IMR-90 (cell line): ENCODE results near the gene RMI2. TPM values are rescaled to one million over a fixed set of nuclear protein-coding genes. Genes with fewer than 3 reads are reported as not detected.

Experiments used
- ATAC-seq: fragments of 200-7000 bp; cut with Tn5 transposase; 2 replicates; pipeline ENCODE4 v1.9.1; 2020; ENCODE audit warnings: low read depth, mild to moderate bottlenecking, moderate library complexity
- BruUV-seq: library from RNA; stranded (reverse); fragments of 400-500 nt; replicated peaks from 2 replicates; lab custom pipeline; 2021; lab: Mats Ljungman, UMichigan
- CTCF ChIA-PET: fragments of 300-600 bp; formaldehyde crosslinking; extraction: SDS; loops from one replicate; lab custom pipeline; 2021; ENCODE audit warnings: antibody characterized with exemption; lab: Yijun Ruan, JAX
- POLR2A ChIA-PET: fragments of 300-600 bp; sonication (Branson Sonifier 250); formaldehyde crosslinking; loops from one replicate; lab custom pipeline; 2022; ENCODE audit warnings: antibody characterized with exemption; ENCODE audit not compliant: unreplicated experiment; lab: Charles Lee
- DNase-seq: peaks from one replicate; pipeline ENCODE4 v3.0.0; 2013
- H2AFZ ChIP-seq: replicated peaks from 2 replicates; pipeline ENCODE3; 2013; ENCODE audit warnings: low read length, mild to moderate bottlenecking; ENCODE audit not compliant: poor library complexity
- H2AK5ac ChIP-seq: 2 replicates; pipeline ENCODE4 v1.6.1; 2013; ENCODE audit warnings: low read depth, low read length, inconsistent platforms
- H2AK9ac ChIP-seq: replicated peaks from 2 replicates; pipeline ENCODE3; 2013; ENCODE audit warnings: mild to moderate bottlenecking, low read depth, low read length, moderate library complexity; ENCODE audit not compliant: poor library complexity
- H2BK120ac ChIP-seq: 2 replicates; pipeline ENCODE4 v1.6.1; 2013; ENCODE audit warnings: low read depth, low read length, inconsistent platforms
- H2BK15ac ChIP-seq: 3 replicates; pipeline ENCODE4 v1.6.1; 2013; ENCODE audit warnings: low read depth, low read length, inconsistent platforms
- H2BK20ac ChIP-seq: 2 replicates; pipeline ENCODE4 v1.6.1; 2013; ENCODE audit warnings: low read depth, mild to moderate bottlenecking, inconsistent platforms, low read length, moderate library complexity
- H2BK5ac ChIP-seq: 2 replicates; pipeline ENCODE4 v1.6.1; 2013; ENCODE audit warnings: mild to moderate bottlenecking, low read depth, low read length, inconsistent platforms; ENCODE audit not compliant: poor library complexity, severe bottlenecking
- H3K14ac ChIP-seq: replicated peaks from 2 replicates; pipeline ENCODE4 v1.6.1; 2013; ENCODE audit warnings: low read depth, low read length, inconsistent platforms
- H3K18ac ChIP-seq: 2 replicates; pipeline ENCODE4 v1.6.1; 2013; ENCODE audit warnings: low read depth, low read length, control low read depth
- H3K23ac ChIP-seq: 2 replicates; pipeline ENCODE4 v1.6.1; 2013; ENCODE audit warnings: low read depth, low read length, inconsistent platforms
- H3K27ac ChIP-seq: 2 replicates; pipeline ENCODE4 v1.5.1; 2013; ENCODE audit warnings: mild to moderate bottlenecking, control low read depth, low read length; ENCODE audit not compliant: insufficient read depth
- H3K27me3 ChIP-seq: 2 replicates; pipeline ENCODE4 v1.6.1; 2013; ENCODE audit warnings: low read length; ENCODE audit not compliant: control insufficient read depth, insufficient read depth
- H3K36me3 ChIP-seq: 2 replicates; pipeline ENCODE4 v1.6.1; 2013; ENCODE audit warnings: low read length, mixed read lengths; ENCODE audit not compliant: control insufficient read depth, insufficient read depth
- H3K4ac ChIP-seq: 2 replicates; pipeline ENCODE4 v1.6.1; 2013; ENCODE audit warnings: low read depth, low read length, inconsistent platforms
- H3K4me1 ChIP-seq: 2 replicates; pipeline ENCODE4 v1.6.1; 2013; ENCODE audit warnings: low read length, mixed read lengths; ENCODE audit not compliant: control insufficient read depth, insufficient read depth
- H3K4me2 ChIP-seq: 2 replicates; pipeline ENCODE4 v1.6.1; 2013; ENCODE audit warnings: low read depth, mild to moderate bottlenecking, control low read depth, low read length, moderate library complexity
- H3K4me3 ChIP-seq: 2 replicates; pipeline ENCODE4 v1.5.1; 2013; ENCODE audit warnings: low read depth, mild to moderate bottlenecking, control low read depth, low read length, moderate library complexity; ENCODE audit not compliant: insufficient read depth
- H3K56ac ChIP-seq: 2 replicates; pipeline ENCODE4 v1.6.1; 2013; ENCODE audit warnings: low read length, inconsistent platforms; ENCODE audit not compliant: insufficient read depth; ENCODE audit errors: extremely low read depth
- H3K79me1 ChIP-seq, 2 experiments: 2 replicates each; pipeline ENCODE4 v1.6.1; 2013; ENCODE audit warnings: low read length in 2 of 2, inconsistent platforms in 1 of 2, low read depth in 1 of 2
- H3K9ac ChIP-seq: 2 replicates; pipeline ENCODE4 v1.6.1; 2013; ENCODE audit warnings: low read depth, low read length, control low read depth
- H3K9me1 ChIP-seq: 2 replicates; pipeline ENCODE4 v1.6.1; 2013; ENCODE audit warnings: low read length, inconsistent platforms; ENCODE audit not compliant: insufficient read depth
- H3K9me3 ChIP-seq: 2 replicates; pipeline ENCODE4 v1.6.1; 2013; ENCODE audit warnings: low read length; ENCODE audit not compliant: control insufficient read depth, insufficient read depth
- H4K20me1 ChIP-seq: 2 replicates; pipeline ENCODE4 v1.6.1; 2013; ENCODE audit warnings: low read length, inconsistent platforms; ENCODE audit not compliant: insufficient read depth
- H4K5ac ChIP-seq: 2 replicates; pipeline ENCODE4 v1.6.1; 2013; ENCODE audit warnings: mild to moderate bottlenecking, low read depth, low read length, control low read depth
- H4K8ac ChIP-seq, 2 experiments: 2 replicates each; pipeline ENCODE4 v1.6.1; 2013; ENCODE audit warnings: low read depth in 2 of 2, low read length in 2 of 2, control low read depth in 1 of 2, inconsistent platforms in 1 of 2
- H4K91ac ChIP-seq: 2 replicates; pipeline ENCODE4 v1.6.1; 2013; ENCODE audit warnings: low read depth, low read length, inconsistent platforms; ENCODE audit not compliant: insufficient read depth
- BHLHE40 ChIP-seq: fragments of 150-350 bp; IDR thresholded peaks from 2 replicates; pipeline ENCODE4 v1.6.1; 2016; ENCODE audit warnings: mild to moderate bottlenecking, low read depth, low read length
- CEBPB ChIP-seq: IDR thresholded peaks from 2 replicates; pipeline ENCODE4 v1.6.1; 2012; ENCODE audit warnings: low read depth, low read length, improper control_type of control experiment
- CHD1 ChIP-seq: IDR thresholded peaks from 2 replicates; pipeline ENCODE4 v1.6.1; 2012; ENCODE audit warnings: low read depth, low read length, improper control_type of control experiment
- FOS ChIP-seq: fragments of 150-350 bp; IDR thresholded peaks from 2 replicates; pipeline ENCODE4 v1.6.1; 2016; ENCODE audit warnings: low read depth, low read length
- MAZ ChIP-seq: IDR thresholded peaks from 2 replicates; pipeline ENCODE4 v1.6.1; 2012; ENCODE audit warnings: low read depth, mild to moderate bottlenecking, low read length, improper control_type of control experiment, moderate library complexity, borderline replicate concordance
- RAD21 ChIP-seq: IDR thresholded peaks from 2 replicates; pipeline ENCODE4 v1.6.1; 2012; ENCODE audit warnings: low read length, improper control_type of control experiment
- RFX5 ChIP-seq: IDR thresholded peaks from 2 replicates; pipeline ENCODE4 v1.8.0; 2012; ENCODE audit warnings: low read depth, mild to moderate bottlenecking, low read length, moderate library complexity
- USF2 ChIP-seq: fragments of 150-350 bp; IDR thresholded peaks from 2 replicates; pipeline ENCODE4 v1.6.1; 2017; ENCODE audit warnings: mild to moderate bottlenecking, antibody characterized with exemption, low read length, low read depth
- WGBS, 2 experiments: methylation state at CpG; one replicate each; pipeline versions ENCODE4 v1.1.5 to v1.1.7; 2013; ENCODE audit warnings: missing lambda C conversion rate in 2 of 2; ENCODE audit not compliant: insufficient read length in 1 of 2; ENCODE audit errors: extremely low coverage in 2 of 2; 5-methylcytosine and 5-hydroxymethylcytosine counted together
- dilution Hi-C: fragments of 300-500 bp; cut with HindIII; formaldehyde crosslinking; loops from one replicate; pipeline ENCODE4 v1.14.3; 2018; ENCODE audit warnings: low sequenced_read_pairs; ENCODE audit not compliant: unreplicated experiment
- in situ Hi-C: fragments of 300-500 bp; cut with MboI; formaldehyde crosslinking; loops from 3 replicates; pipeline ENCODE4 v1.14.3; 2019; ENCODE audit warnings: low sequenced_read_pairs, inconsistent platforms, mixed read lengths
- intact Hi-C: fragments of 100-400 bp; cut with micrococcal nuclease; formaldehyde crosslinking; loops from 2 replicates; pipeline ENCODE4 v1.10.0; 2022
- polyA plus RNA-seq, 3 experiments: library from polyadenylated mRNA; depleted of rRNA; stranded (reverse); fragments of >200 nt; gene quantifications; 2 replicates each; pipeline ENCODE4 v1.2.3, GENCODE V29; 2012; ENCODE audit warnings: low replicate concordance in 1 of 3
- total RNA-seq: library from RNA; depleted of rRNA; stranded (reverse); fragments of >200 nt; gene quantifications from 2 replicates; pipeline ENCODE4 v1.2.3, GENCODE V29; 2012

Gene RMI2
- total and polyA plus RNA-seq, 2 of the 4 experiments (the other 2 are of a cell fraction), result 3.2 to 5.6 TPM

- no peak overlapping the region; a peak in 1 of 4 replicates for H4K8ac ChIP-seq
- peaks cover 10% of the 10 kb centered on the region for H3K4me1 ChIP-seq
- H4K91ac ChIP-seq, result no peak overlapping the region
- H2AFZ ChIP-seq, result peak overlapping the region; percentile 82
- ChIA-PET CTCF (interaction anchor here (0.6 kb wide), 1 partner anchor 36 kb away, joined by 3 read pairs; no protein-coding TSS in a partner anchor), POLR2A (no interaction called here)
- ATAC-seq (peak; percentile 93), DNase-seq (peak; percentile 70)
- H3K9ac ChIP-seq, result no peak overlapping the region
- no peak overlapping the region for H3K23ac ChIP-seq
- no TSS peak for BruUV-seq
- in situ Hi-C loops (no loop called here), intact Hi-C loops (loop anchor here (5.0 kb wide), 1 partner anchor 55 kb away; no protein-coding TSS in a partner anchor), dilution Hi-C loops (no loop called here)
- H4K5ac ChIP-seq, result no peak overlapping the region
- H3K56ac ChIP-seq, result no peak overlapping the region
- H3K4me2 ChIP-seq, result peak overlapping the region; percentile 63
- H3K27ac ChIP-seq, result no peak overlapping the region; the same call in 1 of the 2 replicates
- no peak overlapping the region for H3K4me3 ChIP-seq
- H3K27me3 ChIP-seq, result no peaks in the 10 kb centered on the region
- H4K20me1 ChIP-seq, result no peaks in the 10 kb centered on the region
- H2BK5ac ChIP-seq, result no peak overlapping the region
- no peak overlapping the region for H2AK5ac ChIP-seq
- WGBS, 2 experiments, result 4% methylated on average over 7 of the region's 19 CpGs; no CpG with 5 or more reads in 1 of the 2 experiments
- H3K18ac ChIP-seq, result no peak overlapping the region
- no peaks in the 10 kb centered on the region for H3K9me1 ChIP-seq
- H2AK9ac ChIP-seq, result peak overlapping the region; percentile 31
- H3K36me3 ChIP-seq, result no peaks in the 10 kb centered on the region
- H2BK15ac ChIP-seq, result no peak overlapping the region
- peak; percentile 75; the same call in 1 of the 2 replicates for TF ChIP-seq USF2
- no peak for TF ChIP-seq RFX5
- TF ChIP-seq RAD21, result no peak
- TF ChIP-seq CEBPB, result no peak
- peak; percentile 39; the same call in 1 of the 2 replicates for TF ChIP-seq MAZ
- no peak for TF ChIP-seq FOS
- TF ChIP-seq CHD1, result no peak
- TF ChIP-seq BHLHE40, result peak; percentile 93
- no peak overlapping the region for H2BK120ac ChIP-seq
- H3K14ac ChIP-seq, result no peak overlapping the region
- H2BK20ac ChIP-seq, result no peak overlapping the region
- H3K9me3 ChIP-seq, result no peaks in the 10 kb centered on the region
- H3K4ac ChIP-seq, result peak overlapping the region; percentile 64; the same call in 1 of the 2 replicates
- no peaks in the 10 kb centered on the region for H3K79me1 ChIP-seq
Measured at GRCh38 chr16:11297492-11298142, 47.6 kb upstream of the RMI2 start.
